Hematopoietic multipotent progenitor cell treated with erythropoietin and hydrocortisone succinate and interleukin-3 and kit ligand, for 8 days (in vitro differentiated cells): ENCODE data around the gene BFSP1.

Source experiments
- DNase-seq: peaks from one replicate; pipeline ENCODE4 v3.0.0-alpha.2; 2015

BFSP1 gene

DNA sequence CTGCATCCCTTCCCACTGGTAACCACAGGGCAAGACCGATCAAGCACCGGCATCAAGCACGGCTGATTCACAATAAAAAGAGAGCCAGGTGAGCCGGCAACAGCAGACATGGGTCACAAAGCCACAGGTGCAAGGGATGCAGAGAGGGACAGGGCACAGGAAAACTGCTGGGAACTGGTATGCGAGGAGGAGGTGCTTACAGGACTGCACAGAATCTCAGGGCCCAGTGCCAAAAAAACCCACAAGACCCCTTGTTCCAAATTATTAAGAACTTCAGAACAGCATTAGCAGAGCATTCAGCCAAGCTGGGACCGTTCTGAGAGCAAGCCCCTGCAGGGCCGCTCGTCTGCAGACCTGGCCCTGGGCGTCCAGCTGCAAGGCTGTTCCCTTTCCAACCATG, 35.4 kb downstream of the BFSP1 start:
- no peak for DNase-seq

DNA sequence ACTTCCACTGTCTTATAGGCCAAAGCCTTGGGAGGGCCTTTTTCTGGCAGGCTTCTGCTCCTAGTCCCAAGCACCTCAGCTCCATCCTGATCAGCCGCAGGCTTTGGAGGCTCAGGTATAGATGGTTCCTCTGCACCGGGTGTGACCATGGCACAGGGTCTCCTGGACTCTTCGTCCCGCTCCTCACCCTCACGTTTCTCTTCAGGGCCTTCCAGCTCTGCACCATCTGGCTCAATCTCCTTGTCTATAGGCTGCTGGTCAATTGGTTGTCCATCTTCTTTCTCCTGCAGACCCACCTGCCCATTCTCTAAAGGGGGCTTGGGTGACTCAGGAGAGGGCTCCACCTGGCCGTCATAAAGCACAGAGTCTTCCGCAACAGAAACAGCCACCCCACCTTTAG, 37.0 kb downstream of the BFSP1 start:
- no peak for DNase-seq

DNA sequence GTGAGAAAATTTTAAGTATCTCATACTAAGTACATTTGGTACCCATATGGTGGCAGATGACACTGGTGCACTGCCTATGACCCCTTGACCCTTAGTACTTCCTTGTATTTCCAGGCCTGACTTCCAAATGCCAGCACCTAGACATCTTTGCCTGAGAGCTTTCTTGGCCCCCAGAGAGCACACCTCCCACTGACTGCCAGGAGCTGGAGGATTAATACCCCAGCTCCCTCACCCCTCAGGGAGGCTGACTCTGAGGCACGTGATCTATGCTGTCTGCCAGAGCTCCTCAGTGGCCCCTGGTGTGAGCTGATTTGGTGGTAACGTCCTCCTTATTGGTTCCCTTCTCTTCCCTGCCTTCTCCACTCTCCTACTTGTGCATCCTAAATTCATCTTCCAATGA, 38.0 kb downstream of the BFSP1 start:
- DNase-seq: no peak

DNA sequence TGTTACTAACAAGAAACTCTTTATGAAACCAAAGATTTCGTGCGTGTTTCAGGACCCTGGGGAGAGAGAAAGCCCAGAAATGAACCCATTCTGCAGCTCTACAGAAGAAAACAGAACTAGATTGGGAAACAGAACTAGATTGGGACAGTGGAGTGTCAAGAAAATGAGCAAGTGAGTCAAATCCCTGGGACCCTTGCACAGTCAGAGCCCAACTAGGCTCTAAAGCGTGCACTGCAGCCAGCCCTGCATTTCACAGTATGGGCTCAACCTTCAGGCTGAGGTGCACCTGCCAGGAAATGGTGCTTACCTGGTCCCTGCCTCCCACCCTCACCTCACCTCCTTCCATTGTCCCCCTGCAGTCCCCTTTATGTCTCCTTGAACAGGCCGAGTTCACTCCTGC, 39.7 kb downstream of the BFSP1 start:
- DNase-seq: no peak

DNA sequence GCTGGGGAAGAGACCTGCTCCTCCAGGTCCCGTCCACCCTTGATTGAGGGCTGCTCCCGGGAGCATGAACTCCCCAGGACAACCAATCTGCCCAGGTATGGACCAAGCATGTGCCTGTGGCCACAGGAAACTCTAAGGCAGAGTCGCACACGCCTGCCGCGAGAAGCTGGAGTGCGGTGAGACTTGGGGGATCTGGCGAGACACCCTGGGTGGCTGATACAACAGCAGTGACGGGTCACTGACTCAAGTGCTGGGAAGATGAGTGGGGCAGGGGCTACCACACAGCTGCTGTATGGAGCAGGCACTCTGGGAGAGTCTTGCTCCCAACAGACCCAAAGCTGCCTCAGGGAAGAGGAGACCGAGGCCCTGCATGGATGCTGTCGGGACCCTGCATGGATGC, 40.1 kb downstream of the BFSP1 start:
- no peak for DNase-seq

DNA sequence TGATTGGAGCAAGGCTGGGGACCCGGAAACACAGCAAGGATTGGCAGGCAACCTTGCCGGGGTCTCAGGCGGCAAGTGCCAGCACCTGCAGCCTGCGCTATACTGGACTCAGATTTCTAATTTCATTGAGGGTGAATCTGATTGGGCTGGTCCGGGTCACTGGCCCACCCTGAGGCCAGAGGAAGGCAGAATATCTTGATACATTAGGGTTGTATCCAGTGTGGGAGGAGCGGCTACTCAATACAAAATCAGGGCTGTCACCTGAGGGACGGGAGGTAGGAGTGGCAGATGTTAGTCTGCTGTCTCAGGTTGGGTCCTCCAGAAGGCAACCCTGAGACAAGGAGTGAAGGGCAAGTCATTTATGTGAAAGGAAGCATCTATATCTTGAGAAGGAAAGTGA, 40.7 kb downstream of the BFSP1 start:
- no peak for DNase-seq

DNA sequence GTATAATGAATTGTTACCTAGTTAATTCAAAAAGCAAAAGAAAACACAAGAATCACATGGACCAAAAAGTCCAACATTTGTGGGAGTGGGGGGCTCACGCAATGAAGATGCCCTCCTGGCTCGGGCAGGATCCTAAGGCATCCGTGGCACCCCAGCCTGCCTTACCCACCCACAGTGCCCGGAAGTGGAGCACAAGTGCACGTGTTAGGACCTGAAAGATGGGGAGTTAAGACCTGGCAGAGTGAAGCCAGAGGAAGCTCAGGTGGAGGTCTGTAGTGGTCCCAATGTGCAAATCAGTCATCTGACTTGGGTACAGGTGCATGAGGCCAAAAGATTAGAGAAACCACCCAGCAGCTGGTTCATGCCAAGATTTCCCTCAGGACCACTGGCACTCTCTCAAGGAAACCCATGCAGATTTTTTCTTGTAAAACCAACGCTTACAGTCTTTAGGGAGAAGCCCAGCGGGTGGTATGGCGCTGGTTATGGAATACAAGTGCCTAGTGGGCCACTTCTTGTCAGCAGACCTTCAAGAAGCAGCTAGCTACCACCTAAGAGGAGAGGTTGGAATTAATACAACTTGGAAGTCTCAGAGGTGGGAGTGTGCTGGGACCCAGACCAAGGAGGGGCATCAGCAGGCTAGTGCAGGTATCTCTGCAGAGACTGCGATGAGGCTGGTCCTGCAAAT, 42.1 kb downstream of the BFSP1 start:
- no peak for DNase-seq

DNA sequence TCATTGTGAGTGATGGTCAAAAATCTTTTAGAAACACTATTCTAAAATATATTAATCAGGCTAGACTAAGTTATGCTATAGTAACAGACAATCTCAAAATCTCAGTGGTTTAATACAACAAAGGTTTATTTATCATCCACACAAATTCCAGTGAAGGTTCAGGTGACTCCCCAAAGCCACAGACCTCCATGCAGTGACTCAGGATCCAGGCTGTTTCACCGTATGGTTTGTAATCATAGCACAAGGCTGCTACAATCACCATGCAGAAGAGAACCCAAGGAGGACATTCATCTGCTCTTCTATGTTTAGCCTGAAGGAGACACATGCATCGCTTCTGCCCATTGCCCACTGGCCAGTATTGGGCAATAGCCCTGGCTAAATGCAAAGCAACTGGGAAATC, 46.2 kb downstream of the BFSP1 start:
- no peak for DNase-seq

DNA sequence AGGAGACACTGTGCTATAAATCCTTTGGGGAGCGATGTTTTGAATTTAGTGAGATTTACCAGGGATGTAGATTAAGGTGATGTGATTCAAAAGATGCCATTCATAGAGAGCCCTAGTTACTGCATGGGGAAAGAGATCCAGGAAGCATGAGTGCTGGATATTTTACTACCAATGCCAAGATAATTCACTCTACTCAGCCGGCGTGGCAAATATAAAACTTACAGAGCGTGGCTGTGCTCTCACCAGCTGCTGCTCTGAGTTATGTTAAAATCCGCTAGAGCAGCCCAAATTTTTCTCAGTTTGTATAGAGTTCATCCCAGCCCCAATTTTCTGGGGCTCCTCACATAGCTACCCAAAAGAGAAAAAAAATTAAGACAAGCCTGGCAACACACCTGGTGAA, 48.6 kb downstream of the BFSP1 start:
- DNase-seq: no peak

DNA sequence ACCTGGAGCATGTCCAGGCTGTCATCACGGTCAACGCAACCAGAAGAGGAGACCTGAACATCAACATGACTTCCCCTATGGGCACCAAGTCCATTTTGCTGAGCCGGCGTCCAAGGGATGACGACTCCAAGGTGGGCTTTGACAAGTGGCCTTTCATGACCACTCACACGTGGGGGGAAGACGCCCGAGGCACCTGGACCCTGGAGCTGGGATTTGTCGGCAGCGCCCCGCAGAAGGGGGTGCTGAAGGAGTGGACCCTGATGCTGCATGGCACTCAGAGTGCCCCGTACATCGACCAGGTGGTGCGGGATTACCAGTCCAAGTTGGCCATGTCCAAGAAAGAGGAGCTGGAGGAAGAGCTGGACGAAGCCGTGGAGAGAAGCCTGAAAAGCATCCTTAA, 49.5 kb downstream of the BFSP1 start:
- no peak for DNase-seq

DNA sequence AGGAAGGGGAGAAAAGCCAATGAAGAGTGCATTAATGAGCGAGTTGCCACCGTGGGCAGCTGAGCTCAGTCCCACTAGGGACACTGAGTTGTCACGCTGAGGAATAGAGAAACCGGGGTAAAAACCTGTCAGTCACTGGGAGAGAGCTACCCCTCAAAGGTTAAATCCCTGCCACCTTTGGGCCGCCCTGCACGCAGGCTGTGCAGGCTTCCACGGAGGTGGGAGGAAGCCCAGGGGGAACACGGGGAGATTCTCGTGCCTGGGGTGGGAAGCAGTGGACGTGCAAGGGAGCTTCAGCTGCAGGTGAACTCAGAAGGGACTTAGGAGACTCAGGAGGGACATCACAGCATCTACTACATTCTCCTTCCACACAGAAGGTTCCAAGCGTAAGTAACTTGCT, 50.5 kb downstream of the BFSP1 start:
- DNase-seq: no peak

DNA sequence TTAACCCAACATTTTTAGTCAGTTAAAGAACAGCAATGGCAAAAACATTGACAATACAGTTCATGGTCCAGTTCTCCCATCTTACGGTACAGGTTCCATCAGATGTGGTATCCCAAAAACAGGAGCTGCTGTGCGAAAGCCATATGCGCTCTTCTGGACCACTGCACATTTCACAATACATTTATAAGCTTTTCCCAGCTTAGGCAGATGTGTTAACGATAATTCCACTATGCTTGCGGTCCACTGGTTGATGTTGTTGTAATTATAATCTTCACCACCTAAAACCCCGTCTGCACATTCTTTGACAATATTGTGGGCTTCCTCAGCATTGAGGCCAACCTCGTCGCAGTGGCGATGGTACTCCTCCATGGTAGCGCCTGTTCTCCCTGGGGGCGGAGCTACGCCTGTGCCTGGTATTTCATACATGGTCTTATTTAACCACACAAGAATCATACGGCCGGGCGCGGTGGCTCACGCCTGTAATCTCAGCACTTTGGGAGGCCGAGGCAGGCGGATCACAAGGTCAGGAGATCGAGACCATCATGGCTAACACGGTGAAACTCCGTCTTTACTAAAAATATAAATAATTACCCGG, 52.0 kb downstream of the BFSP1 start:
- DNase-seq: no peak

DNA sequence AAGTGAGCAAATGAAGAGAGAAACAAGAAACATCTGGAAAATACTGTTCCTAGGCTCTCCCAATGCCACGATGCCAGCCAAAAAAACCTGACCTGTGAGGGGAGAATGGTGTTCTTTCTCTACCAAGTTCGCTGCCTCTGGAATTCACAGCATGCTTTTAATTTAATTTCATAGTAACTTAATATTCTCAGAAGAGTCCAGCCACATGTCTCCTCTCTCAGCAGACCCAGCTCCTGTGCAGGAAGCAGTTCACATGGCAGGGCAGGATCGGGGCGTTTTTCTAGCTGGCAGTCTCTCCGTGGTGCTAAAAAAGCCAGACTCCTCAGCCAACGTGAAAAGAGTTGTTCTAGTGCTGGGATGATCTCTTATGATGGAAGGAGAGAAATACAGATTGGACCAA, 57.5 kb downstream of the BFSP1 start:
- no peak for DNase-seq

DNA sequence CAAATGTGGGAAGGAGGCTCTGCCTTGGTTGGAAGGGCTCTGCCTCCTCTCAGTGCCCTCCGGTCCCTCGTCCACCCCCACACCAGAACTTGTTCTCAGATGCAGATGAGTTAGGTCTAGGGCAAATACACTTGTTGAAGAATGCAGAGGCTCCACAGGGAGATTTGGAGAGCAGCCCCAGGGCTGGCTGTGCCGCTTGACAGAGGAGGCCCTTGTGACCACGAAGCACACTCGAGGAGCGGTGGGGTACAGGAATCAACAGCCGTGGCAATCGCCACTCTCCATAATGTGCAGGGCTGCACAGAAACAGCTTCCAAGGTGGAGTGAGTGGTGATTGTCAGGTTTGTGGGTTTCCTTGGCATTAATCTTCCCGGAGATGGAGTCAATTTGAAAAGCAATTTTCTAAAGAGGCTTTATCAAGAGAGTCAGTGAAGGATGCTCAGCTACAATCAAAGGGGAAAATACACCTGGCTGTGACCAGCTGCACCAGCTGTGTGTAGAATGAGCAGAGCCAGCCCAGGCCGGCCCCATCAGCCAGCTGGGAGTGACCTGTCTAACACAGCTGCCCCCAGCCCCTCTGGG, 59.5 kb downstream of the BFSP1 start:
- no peak for DNase-seq

DNA sequence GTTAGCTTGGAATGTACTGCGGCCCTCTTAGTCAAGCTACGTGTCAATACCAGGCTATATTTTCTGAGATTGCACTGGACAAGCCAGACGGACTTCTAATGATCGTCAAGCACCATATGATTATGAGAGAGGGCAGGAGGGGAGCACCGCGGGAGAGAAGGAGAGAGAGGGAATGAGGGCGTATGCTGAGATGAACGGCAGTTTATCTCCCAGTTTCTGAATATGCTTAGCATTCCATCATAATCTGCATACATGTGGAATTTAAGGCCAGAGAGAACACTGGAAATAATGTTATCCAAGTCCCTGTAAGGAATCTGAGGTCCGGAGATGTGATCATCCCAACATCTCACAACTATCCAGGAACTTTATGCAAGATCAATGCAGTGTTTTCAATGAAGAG, 60.2 kb downstream of the BFSP1 start:
- no peak for DNase-seq

DNA sequence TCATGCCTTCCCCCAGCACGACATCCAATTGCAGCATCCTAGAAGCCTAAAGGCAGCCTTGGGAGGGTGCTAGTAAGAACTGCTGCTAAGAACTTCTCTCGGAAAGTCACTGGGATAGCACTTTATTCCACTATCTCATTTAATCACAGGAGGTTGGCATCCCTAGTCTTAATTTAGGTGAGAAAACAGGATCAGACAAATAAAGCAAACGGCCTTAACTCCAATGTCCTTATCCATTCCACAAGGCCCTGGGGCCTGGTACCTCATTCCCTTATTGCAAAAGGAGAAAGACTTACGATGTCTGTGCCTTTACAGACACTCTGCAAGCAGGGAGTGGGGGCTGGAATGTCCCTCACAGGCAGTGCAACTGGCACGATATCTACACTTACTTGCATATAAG, 60.7 kb downstream of the BFSP1 start:
- no peak for DNase-seq

DNA sequence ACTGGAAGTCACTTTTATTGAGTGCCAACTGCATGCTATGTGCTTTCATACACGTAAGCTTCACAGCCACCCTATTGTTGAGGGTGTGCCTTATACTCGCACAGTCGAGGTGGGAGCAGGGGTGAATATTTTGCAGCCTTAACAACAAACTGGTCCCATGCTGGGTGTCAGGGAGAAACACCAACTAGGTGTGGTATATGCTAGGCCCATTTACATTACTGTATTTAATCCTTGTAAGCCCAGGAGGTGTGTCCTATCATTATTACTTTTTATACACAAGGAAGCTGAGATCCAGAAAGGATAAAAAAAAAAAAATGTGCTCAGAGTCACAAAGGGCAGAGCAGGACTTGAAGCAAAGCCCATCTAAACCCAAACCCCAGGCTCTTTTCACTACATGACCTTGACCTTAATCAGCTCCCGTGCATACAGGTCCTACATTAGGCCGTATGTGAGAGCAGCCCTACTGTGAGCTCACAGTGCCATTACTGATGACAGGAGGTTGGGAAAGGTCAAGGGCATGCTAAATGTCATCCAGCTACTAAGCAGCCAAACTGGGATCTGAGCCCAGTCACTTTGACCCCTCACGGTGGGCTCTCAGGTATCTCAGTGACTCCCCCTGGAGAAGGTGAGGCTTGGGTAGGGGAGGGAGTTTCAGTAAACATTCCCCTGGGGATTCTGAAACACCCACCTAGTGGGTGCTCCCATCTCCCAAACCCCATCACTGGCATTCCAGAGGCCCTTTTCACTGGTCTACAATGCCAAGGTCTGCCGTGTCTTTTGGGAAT, 61.7 kb downstream of the BFSP1 start:
- DNase-seq: no peak

DNA sequence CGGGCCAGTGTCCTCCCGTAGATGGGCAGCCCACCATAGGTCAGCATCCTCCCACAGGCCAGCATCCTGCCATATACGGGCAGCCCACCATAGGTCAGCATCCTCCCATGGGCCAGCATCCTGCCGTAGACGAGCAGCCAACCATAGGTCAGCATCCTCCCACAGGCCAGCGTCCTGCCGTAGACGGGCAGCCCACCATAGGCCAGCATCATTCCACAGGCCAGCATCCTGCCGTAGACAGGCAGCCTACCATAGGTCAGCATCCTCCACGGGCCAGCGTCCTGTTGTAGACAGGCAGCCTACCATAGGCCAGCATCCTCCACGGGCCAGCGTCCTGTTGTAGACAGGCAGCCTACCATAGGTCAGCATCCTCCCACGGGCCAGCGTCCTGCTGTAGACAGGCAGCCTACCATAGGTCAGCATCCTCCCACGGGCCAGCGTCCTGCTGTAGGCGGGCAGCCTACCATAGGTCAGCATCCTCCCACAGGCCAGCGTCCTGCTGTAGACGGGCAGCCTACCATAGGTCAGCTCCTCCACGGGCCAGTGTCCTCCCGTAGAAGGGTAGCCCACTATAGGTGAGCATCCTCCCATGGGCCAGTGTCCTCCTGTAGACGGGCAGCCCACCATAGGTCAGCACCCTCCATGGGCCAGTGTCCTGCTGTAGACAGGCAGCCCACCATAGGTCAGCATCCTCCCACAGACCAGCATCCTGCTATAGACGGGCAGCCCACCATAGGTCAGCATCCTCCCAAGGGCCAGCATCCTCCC, 62.9 kb downstream of the BFSP1 start:
- DNase-seq: no peak

DNA sequence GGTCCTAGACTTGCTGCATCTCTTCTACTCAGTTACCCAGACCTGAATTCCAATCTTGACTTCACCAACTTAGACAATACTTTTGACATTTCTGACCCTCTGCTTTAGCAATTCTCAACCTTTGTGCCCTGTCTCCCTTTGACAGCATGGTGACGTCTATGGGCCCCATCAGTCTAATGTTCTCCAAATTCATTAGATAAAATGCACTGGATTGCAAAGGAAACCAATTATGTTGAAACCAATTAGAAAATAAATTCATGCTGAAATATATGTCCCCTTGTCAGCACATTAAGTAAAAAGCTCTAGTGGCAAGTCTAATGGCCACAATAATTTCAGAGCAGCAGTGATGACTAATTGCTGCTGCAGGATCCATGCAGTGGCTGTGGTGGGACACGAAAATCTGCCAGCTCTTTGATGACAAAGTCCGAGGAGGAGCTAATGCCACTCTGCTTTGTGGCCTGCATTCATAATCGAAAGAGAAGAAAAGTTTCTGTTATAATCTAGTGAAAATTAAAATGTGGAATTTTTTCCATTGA, 64.0 kb downstream of the BFSP1 start:
- DNase-seq: no peak

DNA sequence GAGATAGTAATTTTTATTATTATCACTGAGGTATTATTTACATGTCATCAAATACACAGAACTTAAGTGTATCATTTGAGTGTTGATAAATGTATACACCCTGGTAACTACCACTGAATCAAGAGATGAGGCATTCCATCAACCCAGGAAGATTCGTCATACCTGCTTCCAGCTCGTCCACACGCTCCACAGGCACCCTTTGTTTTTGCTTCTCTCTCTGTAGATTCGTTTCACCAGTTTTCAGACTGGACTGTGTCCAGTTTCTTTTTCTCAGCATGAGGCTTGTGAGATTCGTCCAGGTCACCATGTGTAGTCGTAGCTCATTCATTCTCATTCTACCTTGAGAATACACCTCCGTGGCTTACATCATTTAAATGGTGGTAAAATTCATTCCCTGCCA, 64.5 kb downstream of the BFSP1 start:
- DNase-seq: no peak

DNA sequence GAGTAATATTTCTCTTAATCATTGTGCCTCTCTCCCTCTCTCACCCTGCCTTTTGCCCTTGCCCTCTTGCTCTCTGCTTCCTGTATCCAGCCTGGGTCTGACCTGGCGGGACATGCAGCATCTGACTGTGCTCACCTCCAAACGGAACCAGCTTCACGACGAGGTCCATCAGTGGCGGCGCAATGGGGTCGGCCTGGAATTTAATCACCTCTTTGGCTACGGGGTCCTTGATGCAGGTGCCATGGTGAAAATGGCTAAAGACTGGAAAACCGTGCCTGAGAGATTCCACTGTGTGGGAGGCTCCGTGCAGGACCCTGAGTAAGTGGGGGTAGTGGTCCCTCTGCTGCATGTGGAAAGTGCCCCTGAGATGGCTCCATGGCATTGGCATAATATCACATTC, 65.9 kb downstream of the BFSP1 start:
- DNase-seq: no peak

DNA sequence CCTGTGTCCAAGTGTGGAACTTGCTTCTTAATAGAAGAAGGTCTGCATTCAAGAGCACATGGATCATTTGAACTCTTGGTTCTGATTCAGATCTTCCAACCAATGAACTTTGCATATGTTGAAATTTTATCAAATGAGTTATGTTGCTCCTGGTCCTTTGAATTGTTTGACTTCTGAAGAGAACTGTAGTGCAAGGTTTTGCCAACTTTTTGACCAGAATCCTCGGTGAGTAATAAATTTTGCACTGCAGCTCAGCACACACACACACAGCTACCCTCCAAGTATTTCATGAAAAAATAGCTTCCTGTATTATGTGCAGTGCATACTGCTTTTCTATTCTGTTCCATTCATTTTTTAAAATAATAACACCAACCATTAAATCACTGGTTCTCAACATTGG, 67.5 kb downstream of the BFSP1 start:
- no peak for DNase-seq

DNA sequence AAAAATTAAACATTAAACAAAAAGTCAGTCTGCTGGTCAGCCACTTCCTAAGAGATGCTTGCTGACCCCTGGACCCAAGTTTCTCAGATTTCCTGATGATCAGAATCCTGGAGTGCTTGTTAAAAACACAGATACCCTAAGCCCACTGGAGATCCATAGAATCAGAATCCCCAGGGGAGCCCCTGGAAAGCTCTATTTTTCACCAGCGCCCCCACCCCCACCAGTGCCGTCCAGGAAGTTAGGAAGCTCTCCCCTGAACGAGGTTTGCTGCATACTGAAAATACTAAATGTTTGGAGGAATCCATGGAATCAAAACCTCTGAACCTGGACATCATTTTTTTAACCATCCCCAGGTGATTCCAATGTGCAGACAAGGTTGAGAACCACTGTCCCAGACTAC, 69.2 kb downstream of the BFSP1 start:
- DNase-seq: no peak
